ENCODE measurements around the gene CDC42EP1. TPM values are rescaled to one million over a fixed set of nuclear protein-coding genes. Genes with fewer than 3 reads are reported as not detected.

Gene CDC42EP1
- total and polyA plus RNA-seq, 8 donors, result 68.8 to 139 (median 88.3) TPM

DNA sequence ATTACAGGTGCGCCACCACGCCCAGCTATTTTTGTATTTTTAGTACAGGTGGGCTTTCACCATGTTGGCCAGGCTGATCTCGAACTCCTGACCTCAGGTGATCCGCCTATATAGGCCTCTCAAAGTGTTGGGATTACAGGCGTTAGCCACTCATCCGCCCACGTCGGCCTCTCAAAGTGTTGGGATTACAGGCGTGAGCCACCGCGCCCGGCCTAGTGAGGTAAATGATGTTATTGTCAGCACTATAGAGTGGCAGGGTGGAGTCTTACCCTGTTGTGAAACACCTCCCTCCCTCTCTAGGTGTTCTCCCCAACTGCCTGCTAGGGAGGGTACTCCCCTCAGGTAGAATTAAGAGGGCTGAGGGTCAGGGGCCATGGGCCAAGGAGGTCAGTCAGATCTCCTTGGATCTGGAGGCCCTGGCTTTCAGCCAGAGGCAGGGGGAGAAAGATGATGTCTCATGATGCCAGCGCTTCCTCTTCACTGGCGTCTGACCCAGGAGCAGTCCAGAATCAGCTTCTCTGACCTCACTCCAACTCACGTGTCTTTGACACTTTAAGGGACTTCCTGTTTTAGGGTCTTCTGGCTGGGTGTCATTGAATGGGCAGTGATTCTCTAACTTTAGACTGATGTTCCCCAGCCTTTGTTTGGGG lies 50.3 kb downstream of the CDC42EP1 start:
- Histone ChIP-seq H3K4me3 (no peak overlapping the region), H3K36me3 (no peaks in the 10 kb centered on the region), H3K9me3 (no peaks in the 10 kb centered on the region), H3K27ac (peak overlapping the region in 1 of 4 donors; percentile 54), H3K4me1 (peaks cover 5 to 19% (median 13%) of the 10 kb centered on the region in 3 donors), H3K27me3 (no peaks in the 10 kb centered on the region)
- no peak for ATAC-seq
- FAIRE-seq, result no peak
- WGBS, 2 donors, result 80 to 86% methylated on average over 15 of the region's 15 CpGs
- intact Hi-C loops (cut with DNase I), result no loop called here
- no peak for DNase-seq
- TF ChIP-seq, protein P1, sequence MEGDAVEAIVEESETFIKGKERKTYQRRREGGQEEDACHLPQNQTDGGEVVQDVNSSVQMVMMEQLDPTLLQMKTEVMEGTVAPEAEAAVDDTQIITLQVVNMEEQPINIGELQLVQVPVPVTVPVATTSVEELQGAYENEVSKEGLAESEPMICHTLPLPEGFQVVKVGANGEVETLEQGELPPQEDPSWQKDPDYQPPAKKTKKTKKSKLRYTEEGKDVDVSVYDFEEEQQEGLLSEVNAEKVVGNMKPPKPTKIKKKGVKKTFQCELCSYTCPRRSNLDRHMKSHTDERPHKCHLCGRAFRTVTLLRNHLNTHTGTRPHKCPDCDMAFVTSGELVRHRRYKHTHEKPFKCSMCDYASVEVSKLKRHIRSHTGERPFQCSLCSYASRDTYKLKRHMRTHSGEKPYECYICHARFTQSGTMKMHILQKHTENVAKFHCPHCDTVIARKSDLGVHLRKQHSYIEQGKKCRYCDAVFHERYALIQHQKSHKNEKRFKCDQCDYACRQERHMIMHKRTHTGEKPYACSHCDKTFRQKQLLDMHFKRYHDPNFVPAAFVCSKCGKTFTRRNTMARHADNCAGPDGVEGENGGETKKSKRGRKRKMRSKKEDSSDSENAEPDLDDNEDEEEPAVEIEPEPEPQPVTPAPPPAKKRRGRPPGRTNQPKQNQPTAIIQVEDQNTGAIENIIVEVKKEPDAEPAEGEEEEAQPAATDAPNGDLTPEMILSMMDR (IDR thresholded peaks at IDR 0.05), result no peak

DNA sequence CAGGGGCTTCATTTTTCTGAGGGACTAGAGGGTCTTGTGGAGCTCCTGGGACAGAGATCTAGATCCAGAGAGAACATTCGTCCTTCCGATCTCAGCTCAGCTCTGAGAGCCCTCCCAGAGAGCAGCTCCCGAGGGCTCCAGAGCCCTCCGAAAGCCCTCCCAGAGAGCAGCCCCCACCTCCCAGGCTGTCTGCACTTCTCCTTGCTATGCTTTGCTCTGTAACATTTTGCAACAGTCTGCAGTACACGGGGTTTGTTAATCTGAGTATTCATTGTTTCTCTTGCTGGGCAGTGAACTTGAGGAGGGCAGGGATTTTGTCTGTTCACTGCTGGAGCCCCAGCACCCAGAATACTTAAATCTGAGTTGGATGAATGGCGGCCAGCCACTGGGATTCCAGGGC lies 50.9 kb downstream of the CDC42EP1 start:
- no peak for FAIRE-seq

DNA sequence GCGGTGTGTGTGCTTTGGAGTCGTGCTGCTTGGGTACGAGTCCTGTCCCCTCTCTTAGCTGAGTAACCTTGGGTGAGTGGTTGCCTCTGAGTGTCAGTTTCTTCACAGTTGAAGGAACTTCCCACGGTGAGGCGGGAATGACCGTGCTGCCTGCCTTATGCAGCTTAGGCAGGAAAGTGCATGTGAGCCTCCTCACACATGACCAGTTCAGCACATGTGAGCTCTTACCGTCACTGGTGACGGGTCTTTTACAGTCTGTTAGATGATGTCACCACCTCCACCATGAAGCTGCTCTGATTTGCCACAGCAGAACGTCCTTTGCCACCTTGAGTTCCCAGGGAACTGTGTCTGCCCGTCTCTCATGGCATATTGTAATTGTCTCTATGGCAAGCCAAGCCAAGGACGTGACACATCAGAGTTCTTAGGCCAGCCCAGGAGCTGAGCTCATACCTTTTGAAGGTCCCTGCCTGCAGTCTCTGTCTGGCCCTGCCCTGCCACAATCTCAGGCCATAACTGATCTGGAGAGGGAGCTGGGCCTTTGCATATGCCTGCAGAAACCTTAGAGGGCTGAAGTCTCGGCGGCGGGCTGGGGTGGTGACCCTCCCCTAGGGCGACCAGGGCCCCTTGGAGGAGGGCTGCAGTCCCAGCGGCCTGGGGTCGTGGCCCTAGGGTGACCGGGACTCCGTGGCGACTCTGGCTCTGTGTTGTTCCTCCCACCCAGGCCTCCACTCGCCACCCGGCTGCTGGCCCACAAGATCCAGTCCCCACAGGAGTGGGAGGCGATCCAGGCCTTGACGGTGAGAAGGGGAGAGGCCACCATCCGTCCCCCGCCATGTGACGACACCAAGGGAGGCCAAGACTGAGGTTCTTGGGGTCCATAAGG lies 56.2 kb downstream of the CDC42EP1 start:
- Histone ChIP-seq H3K4me3 (no peak overlapping the region), H3K36me3 (peaks cover 0 to 31% (median 2%) of the 10 kb centered on the region in 3 donors), H3K27ac (no peak overlapping the region), H3K27me3 (no peaks in the 10 kb centered on the region), H3K9me3 (no peaks in the 10 kb centered on the region), H3K4me1 (no peaks in the 10 kb centered on the region)
- 91 to 95% methylated on average over 27 of the region's 27 CpGs for WGBS, 2 donors
- TF ChIP-seq, protein P1 (IDR thresholded peaks at IDR 0.05), result no peak
- DNase-seq (no peak), ATAC-seq (no peak), FAIRE-seq (no peak)
- intact Hi-C loops (cut with DNase I), result no loop called here

More for the DNA sequence above, 50.9 kb downstream of the CDC42EP1 start:
- Histone ChIP-seq H3K4me1 (peaks cover 5 to 19% (median 13%) of the 10 kb centered on the region in 3 donors), H3K9me3 (no peaks in the 10 kb centered on the region), H3K27ac (peak overlapping the region in 1 of 4 donors; percentile 54), H3K4me3 (no peak overlapping the region), H3K36me3 (no peaks in the 10 kb centered on the region), H3K27me3 (no peaks in the 10 kb centered on the region)
- intact Hi-C loops (cut with DNase I), result no loop called here
- ATAC-seq (no peak), DNase-seq (no peak)
- TF ChIP-seq, protein P1 (IDR thresholded peaks at IDR 0.05), result no peak
- 82 to 87% methylated on average over 6 of the region's 6 CpGs for WGBS, 2 donors

DNA sequence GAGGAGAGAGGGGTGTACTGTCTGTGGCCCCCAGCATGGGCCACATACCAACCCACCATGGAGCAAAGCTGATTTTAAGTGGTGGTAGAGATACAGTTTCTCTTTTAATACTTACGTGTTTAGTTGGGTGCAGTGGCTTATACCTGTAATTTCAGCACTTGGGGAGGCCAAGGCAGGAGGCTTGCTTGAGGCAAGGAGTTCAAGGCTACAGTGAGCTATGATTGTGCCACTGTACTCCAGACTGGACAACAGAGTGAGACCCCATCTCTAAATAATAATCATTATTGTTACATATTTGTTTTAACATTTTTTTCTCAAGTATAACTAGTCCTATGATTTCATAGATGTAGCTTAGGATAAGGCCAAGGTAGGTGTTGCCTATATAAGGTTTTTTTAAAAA lies 57.2 kb downstream of the CDC42EP1 start:
- no peak overlapping the region for H3K4me3 ChIP-seq
- TF ChIP-seq, protein P1 (IDR thresholded peaks at IDR 0.05), result no peak
- no peak for FAIRE-seq
- ATAC-seq, result no peak
- H3K36me3 ChIP-seq, result peaks cover 0 to 31% (median 2%) of the 10 kb centered on the region in 3 donors
- no peaks in the 10 kb centered on the region for H3K27me3 ChIP-seq
- WGBS, 2 donors, result 90 to 96% methylated on average over 1 of the region's 1 CpG
- no peaks in the 10 kb centered on the region for H3K4me1 ChIP-seq
- no peaks in the 10 kb centered on the region for H3K9me3 ChIP-seq
- DNase-seq, result no peak
- H3K27ac ChIP-seq, result no peak overlapping the region
- intact Hi-C loops (cut with DNase I), result no loop called here
